Measurements from ENCODE around the gene ITPRID2.

The ITPRID2 gene

GRCh38 chr2:181970160-181970794, 78.7 kb downstream of the ITPRID2 start:
- no peak for DNase-seq

- no peak for DNase-seq
Observed at GRCh38 chr2:181971032-181971431, 79.5 kb downstream of the ITPRID2 start.

GRCh38 chr2:181972431-181973170, 81.1 kb downstream of the ITPRID2 start:
- no peak for DNase-seq

- DNase-seq: no peak
Observed at GRCh38 chr2:181973171-181973783, 81.7 kb downstream of the ITPRID2 start.

- no peak for DNase-seq
Observed at GRCh38 chr2:181977661-181978350, 86.3 kb downstream of the ITPRID2 start.

- no peak for DNase-seq
Observed at GRCh38 chr2:181978351-181979150, 87.0 kb downstream of the ITPRID2 start.

Measured in activated CD4-positive, alpha-beta T cell treated with anti-CD3 and anti-CD28 coated beads for 4 hours (primary cell).